Hippocampal formation (tissue), 2 donors: ENCODE results near the gene PTPRH.
"Not testable (repeated sequence)": the region's sequence is repeated elsewhere in the genome, so short reads cannot be mapped to it uniquely, and the experiment has no call there.

ENCODE experiments used
- DNase-seq, 2 donors: peaks; one replicate each; lab custom pipeline; 2025; lab: John Stamatoyannopoulos, UW

The PTPRH gene

GRCh38 chr19:55226788-55227187, 17.5 kb upstream of the PTPRH start:
- no peak for DNase-seq

GRCh38 chr19:55226273-55226672, 17.0 kb upstream of the PTPRH start:
- DNase-seq = no peak

- no peak for DNase-seq
Measured at GRCh38 chr19:55225415-55225958, 16.2 kb upstream of the PTPRH start.

GRCh38 chr19:55224679-55225414, 15.5 kb upstream of the PTPRH start:
- DNase-seq = not testable (repeated sequence)

DNA sequence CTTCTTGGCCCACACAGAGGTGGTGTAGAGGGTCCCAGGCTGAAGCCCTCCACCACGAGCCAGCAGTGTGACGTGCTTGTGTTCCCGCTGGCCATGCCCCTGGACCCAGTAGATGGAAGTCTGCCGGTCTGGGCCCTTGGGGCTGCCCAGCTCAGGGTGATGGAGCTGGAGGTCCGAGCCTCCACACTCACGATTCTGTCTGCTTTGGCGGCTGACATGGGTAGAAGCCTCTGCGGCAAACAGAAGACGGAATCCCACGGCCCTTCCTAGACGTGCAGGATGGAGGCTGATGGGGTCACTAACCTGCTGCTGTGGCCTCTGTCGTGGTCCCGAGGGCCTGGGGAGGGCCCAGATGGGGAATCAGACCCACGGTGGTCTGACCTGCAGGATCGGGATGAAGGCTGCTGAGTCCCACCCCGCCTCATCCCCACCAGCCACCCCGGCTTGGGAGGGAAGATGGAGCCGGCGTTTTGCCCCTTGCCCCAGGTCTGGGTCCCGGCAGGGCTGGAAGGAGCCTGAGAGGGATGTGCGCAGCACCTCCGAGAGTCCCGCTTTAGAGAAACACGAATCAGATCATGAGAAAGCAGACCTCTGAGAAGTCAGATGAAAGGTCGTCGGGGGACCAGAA, 14.9 kb upstream of the PTPRH start:
- no peak for DNase-seq

GRCh38 chr19:55223291-55224037, 14.2 kb upstream of the PTPRH start:
- no peak for DNase-seq

- DNase-seq = no peak
Measured at GRCh38 chr19:55220525-55220924, 11.2 kb upstream of the PTPRH start.

GRCh38 chr19:55216461-55217198, 7.3 kb upstream of the PTPRH start:
- DNase-seq = peak; percentile 54 to 78

GRCh38 chr19:55213547-55213946, 4.2 kb upstream of the PTPRH start:
- DNase-seq = no peak

GRCh38 chr19:55212447-55212846, 3.1 kb upstream of the PTPRH start:
- DNase-seq = no peak

DNA sequence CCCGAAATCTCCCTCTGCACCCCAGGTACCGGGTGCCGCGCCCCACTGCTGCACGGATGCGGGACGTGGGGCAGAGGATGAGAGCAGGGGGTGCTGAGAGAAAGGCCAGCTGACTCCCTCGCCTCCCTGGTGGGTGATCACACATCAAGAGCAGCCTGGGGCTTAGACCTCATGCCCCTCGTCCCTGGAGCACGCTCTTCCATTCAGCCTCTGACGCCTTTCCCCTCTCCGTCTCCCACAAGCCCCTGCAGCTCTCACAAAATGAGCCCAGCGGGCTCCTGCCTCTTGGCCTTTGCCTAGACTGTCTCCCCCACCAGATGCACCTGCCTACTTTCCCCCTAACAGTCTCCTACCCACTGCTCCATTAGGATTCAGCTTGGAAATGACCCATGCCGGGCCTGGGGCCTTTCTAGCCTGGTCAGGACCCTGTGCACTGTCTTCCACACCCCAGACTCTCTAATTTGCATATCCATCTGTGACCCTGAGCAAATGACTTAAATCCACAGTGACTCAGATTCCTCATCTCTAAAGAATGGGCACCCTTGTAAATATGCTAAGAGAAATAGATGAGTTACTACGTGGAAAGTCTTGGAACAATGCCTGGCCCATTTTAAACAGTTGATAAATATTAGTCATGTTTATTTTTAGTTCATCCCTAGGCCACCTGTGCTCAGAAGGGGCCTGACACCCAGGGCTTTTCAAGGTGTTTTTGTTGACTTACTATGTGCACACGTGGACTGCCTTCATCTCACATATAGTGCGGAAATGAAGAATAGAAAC, 582 bp upstream of the PTPRH start:
- DNase-seq = no peak

GRCh38 chr19:55206664-55207500, 2.4 kb downstream of the PTPRH start:
- peak in 1 of 2 donors; percentile 33 for DNase-seq

DNA sequence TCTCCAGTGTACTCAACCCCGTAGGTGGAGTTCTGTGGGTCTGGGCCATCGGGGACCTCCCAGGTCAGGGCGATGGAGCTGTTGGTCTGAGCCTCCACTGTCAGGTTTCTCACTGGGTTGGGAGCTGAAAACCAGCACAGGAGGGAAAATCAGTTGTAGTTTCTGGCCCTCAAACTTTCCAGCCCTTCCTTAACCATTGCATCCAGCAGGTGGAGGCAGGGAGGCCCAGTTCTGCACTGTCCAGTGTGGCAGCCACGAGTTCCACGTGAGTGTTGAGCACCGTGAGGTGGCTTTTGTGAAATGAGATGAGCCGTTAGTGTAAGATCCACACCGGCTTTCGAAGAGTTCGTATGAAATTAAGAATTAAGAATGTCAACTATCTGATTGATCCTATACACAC, 7.1 kb downstream of the PTPRH start:
- not testable (repeated sequence) for DNase-seq

DNA sequence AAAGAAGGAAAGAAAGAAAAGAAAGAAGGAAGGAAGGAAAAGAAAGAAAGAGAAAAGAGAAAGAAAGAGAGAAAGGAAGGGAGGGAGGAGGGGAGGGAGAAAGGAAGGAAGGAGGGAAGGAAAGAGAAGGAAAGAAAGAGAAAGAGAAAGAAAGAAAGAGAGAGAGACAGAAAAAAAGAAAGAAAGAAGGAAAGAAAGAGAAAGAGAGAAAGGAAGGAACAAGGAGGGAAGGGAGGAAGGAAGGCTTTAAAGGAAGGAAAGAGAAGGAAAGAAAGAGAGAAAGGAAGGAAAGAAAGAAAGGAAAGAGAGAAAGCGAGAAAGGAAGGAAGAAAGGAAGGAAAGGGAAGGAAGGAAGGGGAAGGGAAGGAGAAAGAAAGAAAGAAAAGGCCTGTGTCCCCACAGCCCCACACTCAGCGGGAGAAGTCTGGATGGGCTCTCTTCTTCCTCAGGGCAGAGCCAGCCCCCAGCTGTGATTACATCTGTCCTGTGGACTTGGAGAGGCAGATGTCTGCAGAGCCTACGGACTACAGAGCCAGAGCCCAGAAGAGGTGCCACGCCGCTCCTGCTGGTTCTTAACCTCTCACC, 9.6 kb downstream of the PTPRH start:
- no peak for DNase-seq

GRCh38 chr19:55198651-55199050, 10.7 kb downstream of the PTPRH start:
- no peak for DNase-seq

DNA sequence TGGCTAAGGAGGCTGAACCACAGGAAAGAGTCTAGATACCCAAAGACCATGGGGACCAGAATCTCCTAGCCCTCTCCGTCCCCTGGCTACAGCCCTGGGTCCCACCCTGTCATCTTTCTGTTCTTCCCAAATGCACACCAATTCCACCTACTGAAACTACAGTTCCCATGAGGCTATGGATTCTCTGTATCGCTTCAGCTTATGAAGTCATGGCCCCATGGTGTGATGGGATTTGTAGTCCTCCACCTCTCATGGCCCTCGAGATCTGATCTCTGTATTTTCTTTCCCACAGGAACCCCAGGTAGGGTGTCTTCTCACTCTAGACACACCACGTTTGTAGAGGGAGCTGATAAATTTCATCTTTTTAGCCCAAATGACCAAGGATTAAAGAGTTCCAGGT, 11.8 kb downstream of the PTPRH start:
- DNase-seq = no peak

DNA sequence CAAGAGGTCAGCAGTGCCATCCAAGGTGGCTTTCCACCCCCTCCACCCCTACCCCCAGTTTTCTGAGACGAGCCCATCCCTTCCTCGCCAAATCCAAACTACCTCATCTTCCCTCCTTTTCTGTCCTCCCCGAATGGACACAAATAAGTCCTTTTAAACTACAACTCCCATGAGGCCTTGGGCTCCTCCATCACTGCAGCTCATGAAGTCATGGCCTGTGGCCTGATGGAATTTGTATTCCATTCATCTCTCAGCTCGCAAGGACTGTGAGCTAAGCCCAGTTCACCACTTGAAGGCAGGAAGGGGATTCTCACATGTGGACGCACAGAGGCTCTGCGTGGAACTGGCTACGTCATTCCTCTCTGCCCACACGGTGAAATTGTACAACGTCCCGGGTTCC, 12.5 kb downstream of the PTPRH start:
- DNase-seq = no peak

GRCh38 chr19:55193481-55193880, 15.8 kb downstream of the PTPRH start:
- DNase-seq = peak in 1 of 2 donors; percentile 28

DNA sequence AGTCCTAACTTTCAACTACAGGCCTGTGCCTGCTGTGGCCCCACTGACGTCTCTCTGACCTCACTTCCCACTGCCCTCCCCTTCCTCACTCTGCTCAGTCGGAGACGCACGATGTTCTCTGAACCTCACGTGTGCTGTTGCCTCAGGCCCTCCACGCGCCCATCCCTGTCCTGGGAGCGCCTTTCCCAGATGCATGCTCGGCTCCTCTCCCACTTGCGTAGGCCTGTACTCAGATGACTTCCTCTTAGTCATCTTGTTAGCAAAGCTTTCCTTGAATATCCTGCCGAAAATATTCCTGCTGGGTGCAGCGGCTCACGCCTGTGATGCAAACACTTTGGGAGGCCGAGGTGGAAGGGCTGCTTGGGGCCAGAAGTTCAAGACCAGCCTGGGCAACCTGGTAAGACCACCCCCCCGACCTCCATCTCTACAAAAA, 19.9 kb downstream of the PTPRH start:
- DNase-seq = peak in 1 of 2 donors; percentile 19

- DNase-seq = no peak
Measured at GRCh38 chr19:55188625-55189024, 20.7 kb downstream of the PTPRH start.
